ENCODE results near the gene TBX1. TPM values are rescaled to one million over a fixed set of nuclear protein-coding genes. Genes with fewer than 3 reads are reported as not detected.

The TBX1 gene
- total and polyA plus RNA-seq, 10 of the 15 experiments (the other 5 are each of a cell fraction or from before 2014, with no cell fraction given) = not detected

DNA sequence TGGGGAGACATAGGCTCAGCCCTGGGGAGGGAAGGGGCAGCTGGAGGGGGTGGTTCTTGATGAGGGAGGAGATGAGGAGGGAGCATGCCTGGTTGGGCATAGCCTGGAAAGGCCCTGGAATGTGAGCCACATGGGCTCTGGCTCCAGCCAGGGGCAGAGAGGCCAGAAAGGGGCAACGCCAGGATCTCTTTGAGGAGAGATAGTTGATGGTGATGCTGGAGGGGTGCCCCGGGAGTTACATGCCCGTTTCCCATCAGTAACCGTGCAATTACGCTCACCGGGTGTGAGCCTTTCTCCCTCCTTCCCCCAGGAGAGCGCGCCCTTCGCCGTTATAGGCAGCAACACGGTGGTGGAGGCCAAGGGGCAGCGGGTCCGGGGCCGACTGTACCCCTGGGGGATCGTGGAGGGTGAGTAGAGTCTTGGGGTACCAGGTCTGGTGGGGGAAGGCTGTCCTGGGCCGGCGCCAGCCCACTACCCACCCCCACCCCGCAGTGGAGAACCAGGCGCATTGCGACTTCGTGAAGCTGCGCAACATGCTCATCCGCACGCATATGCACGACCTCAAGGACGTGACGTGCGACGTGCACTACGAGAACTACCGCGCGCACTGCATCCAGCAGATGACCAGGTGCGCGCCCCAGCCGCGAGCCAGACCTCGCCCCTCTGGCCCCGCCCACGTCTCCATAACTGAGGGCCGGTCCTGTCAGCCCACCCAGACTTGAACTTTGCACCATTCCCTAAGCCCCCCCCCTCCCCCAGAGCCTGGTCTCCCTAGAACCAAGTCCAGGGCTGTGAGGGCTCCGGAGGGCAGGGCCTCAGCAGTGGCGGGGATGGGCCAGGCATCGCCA, 39.0 kb upstream of the TBX1 start:
- WGBS (ENCODE audit: insufficient coverage, insufficient replicate concordance, low lambda C conversion rate, missing lambda C conversion rate) = 79% methylated on average over 40 of the region's 44 CpGs
- SMC1A ChIA-PET (ENCODE audit: uncharacterized antibody, unreplicated experiment) = no interaction called here
- CTCF ChIA-PET = interaction anchor here (1.0 kb wide), 1 partner anchor 40 kb away, joined by 3 read pairs; no protein-coding TSS in a partner anchor
- POLR2A ChIA-PET = interaction anchor here (0.5 kb wide), 1 partner anchor 288 kb away, joined by 5 read pairs; no protein-coding TSS in a partner anchor
- Histone ChIP-seq H3K4me1 (ENCODE audit: control insufficient read depth, insufficient read depth, low read length) (peaks cover 6% of the 10 kb centered on the region; the same call in 1 of the 2 replicates), H4K20me1 (ENCODE audit: control insufficient read depth, insufficient read depth) (no peaks in the 10 kb centered on the region), H3K9ac (ENCODE audit: control insufficient read depth, insufficient read depth, low read length) (no peak overlapping the region), H3K79me2 (ENCODE audit: control insufficient read depth, insufficient read depth, low read length) (no peaks in the 10 kb centered on the region), H3K36me3 (ENCODE audit: control insufficient read depth in 2 of 2, insufficient read depth in 2 of 2, low read length in 1 of 2) (no peaks in the 10 kb centered on the region), H3K27ac (ENCODE audit: control insufficient read depth, insufficient read depth) (no peak overlapping the region), H3K9me3 (replicated peaks; ENCODE audit: control insufficient read depth, insufficient read depth, low read length) (no peaks in the 10 kb centered on the region; the same call in 2 of the 3 replicates), H3K27me3 (replicated peaks in 1 of 2; ENCODE audit: control insufficient read depth in 2 of 2, insufficient read depth in 2 of 2, low read length in 1 of 2) (peaks cover 4 to 5% of the 10 kb centered on the region in 2 experiments; a peak in 3 of 4 replicates), H2AFZ (ENCODE audit: control insufficient read depth, low read depth, low read length) (no peak overlapping the region), H3K4me3 (no peak overlapping the region), H3K4me2 (ENCODE audit: control insufficient read depth, insufficient read depth) (no peak overlapping the region)
- BruUV-seq (replicated peaks) = no TSS peak
- FAIRE-seq = no peak
- intact Hi-C loops (cut with micrococcal nuclease; ENCODE audit: unreplicated experiment) = no loop called here
- DNase-seq (ENCODE audit: low read depth, low spot score) = no peak
- in situ Hi-C loops (cut with MboI) = no loop called here
- no peak for ATAC-seq
- RAD21 ChIA-PET (ENCODE audit: unreplicated experiment) = no interaction called here
- TF ChIP-seq, protein P1, sequence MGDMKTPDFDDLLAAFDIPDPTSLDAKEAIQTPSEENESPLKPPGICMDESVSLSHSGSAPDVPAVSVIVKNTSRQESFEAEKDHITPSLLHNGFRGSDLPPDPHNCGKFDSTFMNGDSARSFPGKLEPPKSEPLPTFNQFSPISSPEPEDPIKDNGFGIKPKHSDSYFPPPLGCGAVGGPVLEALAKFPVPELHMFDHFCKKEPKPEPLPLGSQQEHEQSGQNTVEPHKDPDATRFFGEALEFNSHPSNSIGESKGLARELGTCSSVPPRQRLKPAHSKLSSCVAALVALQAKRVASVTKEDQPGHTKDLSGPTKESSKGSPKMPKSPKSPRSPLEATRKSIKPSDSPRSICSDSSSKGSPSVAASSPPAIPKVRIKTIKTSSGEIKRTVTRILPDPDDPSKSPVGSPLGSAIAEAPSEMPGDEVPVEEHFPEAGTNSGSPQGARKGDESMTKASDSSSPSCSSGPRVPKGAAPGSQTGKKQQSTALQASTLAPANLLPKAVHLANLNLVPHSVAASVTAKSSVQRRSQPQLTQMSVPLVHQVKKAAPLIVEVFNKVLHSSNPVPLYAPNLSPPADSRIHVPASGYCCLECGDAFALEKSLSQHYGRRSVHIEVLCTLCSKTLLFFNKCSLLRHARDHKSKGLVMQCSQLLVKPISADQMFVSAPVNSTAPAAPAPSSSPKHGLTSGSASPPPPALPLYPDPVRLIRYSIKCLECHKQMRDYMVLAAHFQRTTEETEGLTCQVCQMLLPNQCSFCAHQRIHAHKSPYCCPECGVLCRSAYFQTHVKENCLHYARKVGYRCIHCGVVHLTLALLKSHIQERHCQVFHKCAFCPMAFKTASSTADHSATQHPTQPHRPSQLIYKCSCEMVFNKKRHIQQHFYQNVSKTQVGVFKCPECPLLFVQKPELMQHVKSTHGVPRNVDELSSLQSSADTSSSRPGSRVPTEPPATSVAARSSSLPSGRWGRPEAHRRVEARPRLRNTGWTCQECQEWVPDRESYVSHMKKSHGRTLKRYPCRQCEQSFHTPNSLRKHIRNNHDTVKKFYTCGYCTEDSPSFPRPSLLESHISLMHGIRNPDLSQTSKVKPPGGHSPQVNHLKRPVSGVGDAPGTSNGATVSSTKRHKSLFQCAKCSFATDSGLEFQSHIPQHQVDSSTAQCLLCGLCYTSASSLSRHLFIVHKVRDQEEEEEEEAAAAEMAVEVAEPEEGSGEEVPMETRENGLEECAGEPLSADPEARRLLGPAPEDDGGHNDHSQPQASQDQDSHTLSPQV (IDR thresholded peaks at IDR 0.05) = no peak
- TF ChIP-seq HDAC6 (IDR thresholded peaks at IDR 0.05; ENCODE audit: unreplicated experiment) (no peak), ZBED1 (IDR thresholded peaks at IDR 0.05; ENCODE audit: borderline replicate concordance) (no peak), ZZZ3 (IDR thresholded peaks at IDR 0.05; ENCODE audit: control insufficient read depth, insufficient read length, low read depth) (no peak), SREBF1 (IDR thresholded peaks at IDR 0.05; ENCODE audit: low read length) (no peak), CREB1 (IDR thresholded peaks at IDR 0.05; ENCODE audit: low read depth) (no peak), CHD1 (IDR thresholded peaks at IDR 0.05; ENCODE audit: low read depth, low read length) (no peak), YBX1 (IDR thresholded peaks at IDR 0.05) (no peak), BRCA1 (IDR thresholded peaks at IDR 0.05; ENCODE audit: low read depth, low read length) (no peak), ZBTB11 (CRISPR knock-in tag; IDR thresholded peaks at IDR 0.05) (no peak), YY1 (IDR thresholded peaks at IDR 0.05; ENCODE audit: low read depth, low read length) (no peak), CREM (IDR thresholded peaks at IDR 0.05; ENCODE audit: low read depth) (no peak), CHD2 (IDR thresholded peaks at IDR 0.05; ENCODE audit: borderline replicate concordance, low read depth, low read length) (no peak), RB1 (IDR thresholded peaks at IDR 0.05; ENCODE audit: borderline replicate concordance) (no peak), ZNF207 (IDR thresholded peaks at IDR 0.05; ENCODE audit: borderline replicate concordance) (no peak), FOXK2 (IDR thresholded peaks at IDR 0.05) (no peak)
- TF ChIP-seq, protein P2, sequence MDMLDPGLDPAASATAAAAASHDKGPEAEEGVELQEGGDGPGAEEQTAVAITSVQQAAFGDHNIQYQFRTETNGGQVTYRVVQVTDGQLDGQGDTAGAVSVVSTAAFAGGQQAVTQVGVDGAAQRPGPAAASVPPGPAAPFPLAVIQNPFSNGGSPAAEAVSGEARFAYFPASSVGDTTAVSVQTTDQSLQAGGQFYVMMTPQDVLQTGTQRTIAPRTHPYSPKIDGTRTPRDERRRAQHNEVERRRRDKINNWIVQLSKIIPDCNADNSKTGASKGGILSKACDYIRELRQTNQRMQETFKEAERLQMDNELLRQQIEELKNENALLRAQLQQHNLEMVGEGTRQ (IDR thresholded peaks at IDR 0.05; ENCODE audit: borderline replicate concordance, low read depth, low read length) = no peak
